T-helper 1 cell treated with Interleukin-12 subunit alpha and Interleukin-12 subunit beta and Interleukin-4 antibody, amounts not matched to agents 30 μg/mL and 1 μg/mL, for 36 hours (primary cell): ENCODE results near the gene TNFSF12.
A peak's percentile ranks its signal among the peaks of the same experiment; 100 is the strongest.

Experiments
- H3K27ac Mint-ChIP-seq: one replicate; pipeline ENCODE4 v1.8.0; 2021; ENCODE audit warnings: mild to moderate bottlenecking, mixed read lengths
- H3K27me3 Mint-ChIP-seq: one replicate; pipeline ENCODE4 v1.8.0; 2021; ENCODE audit warnings: low read depth, mixed read lengths
- H3K36me3 Mint-ChIP-seq: one replicate; pipeline ENCODE4 v1.8.0; 2021; ENCODE audit warnings: low read depth, mixed read lengths
- H3K4me1 Mint-ChIP-seq: one replicate; pipeline ENCODE4 v1.8.0; 2021; ENCODE audit warnings: low read depth, mixed read lengths
- H3K4me3 Mint-ChIP-seq: one replicate; pipeline ENCODE4 v1.8.0; 2021; ENCODE audit warnings: mild to moderate bottlenecking, moderate library complexity, mixed read lengths
- H3K9me3 Mint-ChIP-seq: one replicate; pipeline ENCODE4 v1.8.0; 2021; ENCODE audit warnings: mixed read lengths

TNFSF12 gene

GRCh38 chr17:7557147-7557764 is 8.4 kb downstream of the TNFSF12 start:
- Mint-ChIP-seq H3K27me3 (no peaks in the 10 kb centered on the region), H3K9me3 (no peaks in the 10 kb centered on the region), H3K4me3 (no peak overlapping the region), H3K4me1 (peaks cover 53% of the 10 kb centered on the region), H3K27ac (no peak overlapping the region), H3K36me3 (peaks cover 38% of the 10 kb centered on the region)

GRCh38 chr17:7557775-7558543 is 9.1 kb downstream of the TNFSF12 start:
- no peaks in the 10 kb centered on the region for H3K27me3 Mint-ChIP-seq
- peak overlapping the region; percentile 65 for H3K27ac Mint-ChIP-seq
- H3K4me1 Mint-ChIP-seq: peaks cover 53% of the 10 kb centered on the region

GRCh38 chr17:7558544-7559319 is 9.9 kb downstream of the TNFSF12 start, which contains the start of gene TNFSF13:
Gene TNFSF13 (plus strand): TSS chr17:7558750. CDS start chr17:7559040, 290 bp downstream.
- Mint-ChIP-seq H3K4me3 (peak within 1 kb of the TSS; percentile 17), H3K9me3 (no peaks in the 10 kb centered on the region), H3K4me1 (peaks cover 48% of the 10 kb centered on the region), H3K27ac (peak within 1 kb of the TSS; percentile 65), H3K27me3 (no peaks in the 10 kb centered on the region), H3K36me3 (peaks cover 35% of the 10 kb centered on the region)

More at GRCh38 chr17:7557775-7558543, 9.1 kb downstream of the TNFSF12 start:
- H3K36me3 Mint-ChIP-seq: peaks cover 40% of the 10 kb centered on the region
- H3K4me3 Mint-ChIP-seq: peak overlapping the region; percentile 17
- no peaks in the 10 kb centered on the region for H3K9me3 Mint-ChIP-seq

- Mint-ChIP-seq H3K9me3 (no peaks in the 10 kb centered on the region), H3K27ac (no peak overlapping the region), H3K4me1 (peaks cover 48% of the 10 kb centered on the region), H3K4me3 (no peak overlapping the region), H3K36me3 (peaks cover 35% of the 10 kb centered on the region), H3K27me3 (no peaks in the 10 kb centered on the region)
Measured at GRCh38 chr17:7559320-7560171, 10.7 kb downstream of the TNFSF12 start.

- Mint-ChIP-seq H3K4me1 (peaks cover 43% of the 10 kb centered on the region), H3K4me3 (peak overlapping the region; percentile 82), H3K36me3 (peaks cover 34% of the 10 kb centered on the region), H3K27ac (peak overlapping the region; percentile 88), H3K9me3 (no peaks in the 10 kb centered on the region), H3K27me3 (no peaks in the 10 kb centered on the region)
Measured at GRCh38 chr17:7560172-7561027, 11.5 kb downstream of the TNFSF12 start.

- Mint-ChIP-seq H3K27me3 (no peaks in the 10 kb centered on the region), H3K4me1 (peaks cover 39% of the 10 kb centered on the region), H3K9me3 (no peaks in the 10 kb centered on the region), H3K27ac (peak overlapping the region; percentile 88), H3K36me3 (peaks cover 32% of the 10 kb centered on the region), H3K4me3 (peak overlapping the region; percentile 82)
Measured at GRCh38 chr17:7561028-7561575, 12.2 kb downstream of the TNFSF12 start.

- Mint-ChIP-seq H3K27ac (peak within 1 kb of the TSS; percentile 95), H3K27me3 (no peaks in the 10 kb centered on the region), H3K4me1 (peaks cover 35% of the 10 kb centered on the region), H3K36me3 (peaks cover 28% of the 10 kb centered on the region), H3K9me3 (no peaks in the 10 kb centered on the region), H3K4me3 (peak within 1 kb of the TSS; percentile 98)
Measured at GRCh38 chr17:7561589-7562207, 12.8 kb downstream of the TNFSF12 start, which contains the start of gene SENP3. Gene SENP3 (plus strand): TSS chr17:7561919. CDS start chr17:7563077, 1,158 bp downstream.

- Mint-ChIP-seq H3K36me3 (peaks cover 28% of the 10 kb centered on the region), H3K27ac (peak overlapping the region; percentile 95), H3K4me3 (peak overlapping the region; percentile 98), H3K9me3 (no peaks in the 10 kb centered on the region), H3K4me1 (peaks cover 35% of the 10 kb centered on the region), H3K27me3 (no peaks in the 10 kb centered on the region)
Measured at GRCh38 chr17:7562208-7562605, 13.3 kb downstream of the TNFSF12 start.

- H3K27me3 Mint-ChIP-seq: no peaks in the 10 kb centered on the region
- H3K4me1 Mint-ChIP-seq: peaks cover 31% of the 10 kb centered on the region
- H3K36me3 Mint-ChIP-seq: peaks cover 31% of the 10 kb centered on the region
- no peaks in the 10 kb centered on the region for H3K9me3 Mint-ChIP-seq
- H3K4me3 Mint-ChIP-seq: peak overlapping the region; percentile 98
- H3K27ac Mint-ChIP-seq: no peak overlapping the region
Measured at GRCh38 chr17:7563115-7563869, 14.4 kb downstream of the TNFSF12 start.

- Mint-ChIP-seq H3K9me3 (no peaks in the 10 kb centered on the region), H3K27ac (no peak overlapping the region), H3K4me1 (peaks cover 21% of the 10 kb centered on the region), H3K4me3 (no peak overlapping the region), H3K36me3 (peaks cover 47% of the 10 kb centered on the region), H3K27me3 (no peaks in the 10 kb centered on the region)
Measured at GRCh38 chr17:7569571-7569970, 20.7 kb downstream of the TNFSF12 start.

GRCh38 chr17:7570351-7570750 is 21.5 kb downstream of the TNFSF12 start:
- Mint-ChIP-seq H3K27ac (peak overlapping the region; percentile 24), H3K36me3 (peaks cover 48% of the 10 kb centered on the region), H3K4me1 (peaks cover 26% of the 10 kb centered on the region), H3K27me3 (no peaks in the 10 kb centered on the region), H3K9me3 (no peaks in the 10 kb centered on the region), H3K4me3 (no peak overlapping the region)

GRCh38 chr17:7572338-7572587 is 23.4 kb downstream of the TNFSF12 start:
- H3K27ac Mint-ChIP-seq: peak overlapping the region; percentile 100
- peaks cover 40% of the 10 kb centered on the region for H3K4me1 Mint-ChIP-seq
- no peaks in the 10 kb centered on the region for H3K27me3 Mint-ChIP-seq
- H3K4me3 Mint-ChIP-seq: peak overlapping the region; percentile 95
- no peaks in the 10 kb centered on the region for H3K9me3 Mint-ChIP-seq
- peaks cover 64% of the 10 kb centered on the region for H3K36me3 Mint-ChIP-seq
